Ectodermal cell (in vitro differentiated cells): Measurements from ENCODE around the gene TGFBR2.

Experiments
- H3K27ac ChIP-seq: 2 replicates; pipeline ENCODE4 v1.7.0; 2013; ENCODE audit warnings: mild to moderate bottlenecking, low read depth, low read length; ENCODE audit not compliant: insufficient read depth, poor library complexity, severe bottlenecking
- H3K27me3 ChIP-seq: 2 replicates; pipeline ENCODE4 v1.7.0; 2013; ENCODE audit warnings: mild to moderate bottlenecking, low read length; ENCODE audit not compliant: insufficient read depth, control insufficient read depth, poor library complexity, severe bottlenecking
- H3K36me3 ChIP-seq: one replicate; pipeline ENCODE4 v1.7.0; 2013; ENCODE audit warnings: low read length; ENCODE audit not compliant: control insufficient read depth, insufficient read depth
- H3K4me1 ChIP-seq: one replicate; pipeline ENCODE4 v1.7.0; 2013; ENCODE audit warnings: low read length; ENCODE audit not compliant: control insufficient read depth, insufficient read depth
- H3K4me3 ChIP-seq: 2 replicates; pipeline ENCODE4 v1.7.0; 2013; ENCODE audit warnings: low read depth, low read length, control low read depth; ENCODE audit not compliant: insufficient read depth
- H3K9me3 ChIP-seq: 2 replicates; pipeline ENCODE4 v1.7.0; 2013; ENCODE audit warnings: mild to moderate bottlenecking, low read length, moderate library complexity; ENCODE audit not compliant: control insufficient read depth
- WGBS, 2 experiments: methylation state at CpG; one replicate each; pipeline ENCODE4 v1.1.7; 2013; ENCODE audit warnings: missing lambda C conversion rate in 2 of 2; 5-methylcytosine and 5-hydroxymethylcytosine counted together

Gene TGFBR2

DNA sequence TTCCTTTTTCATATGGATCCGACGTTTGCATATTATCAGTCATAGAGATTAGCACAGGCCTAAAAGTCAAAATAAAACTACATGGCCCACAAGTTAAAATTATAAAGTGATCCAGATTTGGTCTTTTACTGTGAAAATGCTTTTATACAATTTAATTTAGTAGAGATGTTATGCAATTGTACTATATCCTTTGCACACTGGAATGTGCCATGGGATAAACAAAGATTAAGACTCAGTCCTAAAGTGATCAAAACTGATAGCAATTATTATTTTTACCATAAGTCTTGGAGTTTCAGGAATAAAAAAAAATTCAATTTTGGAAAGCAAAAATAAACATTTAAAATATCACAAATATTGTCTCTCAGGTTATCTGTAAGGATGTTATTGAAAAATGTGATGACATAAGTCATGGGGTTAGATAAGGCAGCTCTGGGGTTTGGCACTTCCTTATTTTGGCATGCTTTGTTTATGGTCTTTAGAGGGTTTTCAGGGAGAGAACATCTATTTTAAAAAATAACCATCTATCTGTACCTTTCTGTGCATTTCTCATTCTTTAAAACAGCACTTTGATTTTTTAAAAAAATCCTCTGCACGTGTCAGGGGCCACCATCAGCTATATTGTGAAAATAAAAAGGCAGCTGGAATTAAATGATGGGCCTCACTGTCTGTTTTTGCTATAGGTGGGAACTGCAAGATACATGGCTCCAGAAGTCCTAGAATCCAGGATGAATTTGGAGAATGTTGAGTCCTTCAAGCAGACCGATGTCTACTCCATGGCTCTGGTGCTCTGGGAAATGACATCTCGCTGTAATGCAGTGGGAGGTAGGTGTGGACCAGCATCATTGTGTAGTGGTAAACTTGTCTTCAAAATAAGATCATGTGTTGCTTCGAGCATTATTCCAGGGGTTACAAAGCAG is 67.3 kb downstream of the TGFBR2 start:
- Histone ChIP-seq H3K4me3 (no peak overlapping the region), H3K9me3 (no peaks in the 10 kb centered on the region), H3K27ac (no peak overlapping the region), H3K27me3 (no peaks in the 10 kb centered on the region), H3K4me1 (no peaks in the 10 kb centered on the region), H3K36me3 (no peaks in the 10 kb centered on the region)
- WGBS, 2 experiments = 94 to 95% methylated on average over 4 to 6 of the region's 6 CpGs

- no peak overlapping the region for H3K4me3 ChIP-seq
- no peaks in the 10 kb centered on the region for H3K36me3 ChIP-seq
- H3K9me3 ChIP-seq = no peaks in the 10 kb centered on the region
- no peak overlapping the region for H3K27ac ChIP-seq
- WGBS, 2 experiments = 95 to 96% methylated on average over 2 of the region's 2 CpGs
- no peaks in the 10 kb centered on the region for H3K27me3 ChIP-seq
- no peaks in the 10 kb centered on the region for H3K4me1 ChIP-seq
Observed at GRCh38 chr3:30675006-30675405, 68.6 kb downstream of the TGFBR2 start.

- no peaks in the 10 kb centered on the region for H3K36me3 ChIP-seq
- peaks cover 2% of the 10 kb centered on the region for H3K4me1 ChIP-seq
- 95 to 97% methylated on average over 5 of the region's 5 CpGs for WGBS, 2 experiments
- H3K27ac ChIP-seq = no peak overlapping the region
- H3K4me3 ChIP-seq = no peak overlapping the region
- H3K27me3 ChIP-seq = no peaks in the 10 kb centered on the region
- no peaks in the 10 kb centered on the region for H3K9me3 ChIP-seq
Observed at GRCh38 chr3:30675774-30676173, 69.4 kb downstream of the TGFBR2 start.

GRCh38 chr3:30676424-30677346 is 70.3 kb downstream of the TGFBR2 start:
- 84 to 88% methylated on average over 4 of the region's 4 CpGs for WGBS, 2 experiments
- Histone ChIP-seq H3K9me3 (no peaks in the 10 kb centered on the region), H3K36me3 (no peaks in the 10 kb centered on the region), H3K27me3 (no peaks in the 10 kb centered on the region), H3K4me1 (peaks cover 12% of the 10 kb centered on the region), H3K4me3 (no peak overlapping the region), H3K27ac (no peak overlapping the region)

DNA sequence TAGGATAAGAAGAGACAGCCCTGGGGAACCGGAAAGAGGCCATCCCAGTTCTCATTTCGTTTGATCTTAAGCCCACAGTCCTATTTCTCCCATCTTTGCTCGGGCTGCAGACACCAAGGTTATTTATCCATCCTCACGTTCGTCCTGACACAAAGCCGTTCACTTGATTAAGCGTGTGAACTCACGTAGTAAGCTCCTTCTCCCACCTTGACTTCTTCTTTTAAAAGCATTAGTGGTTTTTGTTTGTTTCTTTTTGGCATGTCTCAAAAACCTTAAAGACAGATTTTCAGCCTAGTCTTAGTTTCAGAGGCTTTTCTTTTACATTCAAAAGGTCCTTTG is 70.9 kb downstream of the TGFBR2 start:
- no peaks in the 10 kb centered on the region for H3K36me3 ChIP-seq
- H3K9me3 ChIP-seq = no peaks in the 10 kb centered on the region
- peaks cover 15% of the 10 kb centered on the region for H3K4me1 ChIP-seq
- no peaks in the 10 kb centered on the region for H3K27me3 ChIP-seq
- 88 to 92% methylated on average over 7 to 8 of the region's 8 CpGs for WGBS, 2 experiments
- no peak overlapping the region for H3K4me3 ChIP-seq
- no peak overlapping the region for H3K27ac ChIP-seq

- Histone ChIP-seq H3K27me3 (no peaks in the 10 kb centered on the region), H3K36me3 (no peaks in the 10 kb centered on the region), H3K4me1 (peaks cover 15% of the 10 kb centered on the region), H3K4me3 (no peak overlapping the region), H3K27ac (no peak overlapping the region), H3K9me3 (no peaks in the 10 kb centered on the region)
Observed at GRCh38 chr3:30679045-30679444, 72.6 kb downstream of the TGFBR2 start.

DNA sequence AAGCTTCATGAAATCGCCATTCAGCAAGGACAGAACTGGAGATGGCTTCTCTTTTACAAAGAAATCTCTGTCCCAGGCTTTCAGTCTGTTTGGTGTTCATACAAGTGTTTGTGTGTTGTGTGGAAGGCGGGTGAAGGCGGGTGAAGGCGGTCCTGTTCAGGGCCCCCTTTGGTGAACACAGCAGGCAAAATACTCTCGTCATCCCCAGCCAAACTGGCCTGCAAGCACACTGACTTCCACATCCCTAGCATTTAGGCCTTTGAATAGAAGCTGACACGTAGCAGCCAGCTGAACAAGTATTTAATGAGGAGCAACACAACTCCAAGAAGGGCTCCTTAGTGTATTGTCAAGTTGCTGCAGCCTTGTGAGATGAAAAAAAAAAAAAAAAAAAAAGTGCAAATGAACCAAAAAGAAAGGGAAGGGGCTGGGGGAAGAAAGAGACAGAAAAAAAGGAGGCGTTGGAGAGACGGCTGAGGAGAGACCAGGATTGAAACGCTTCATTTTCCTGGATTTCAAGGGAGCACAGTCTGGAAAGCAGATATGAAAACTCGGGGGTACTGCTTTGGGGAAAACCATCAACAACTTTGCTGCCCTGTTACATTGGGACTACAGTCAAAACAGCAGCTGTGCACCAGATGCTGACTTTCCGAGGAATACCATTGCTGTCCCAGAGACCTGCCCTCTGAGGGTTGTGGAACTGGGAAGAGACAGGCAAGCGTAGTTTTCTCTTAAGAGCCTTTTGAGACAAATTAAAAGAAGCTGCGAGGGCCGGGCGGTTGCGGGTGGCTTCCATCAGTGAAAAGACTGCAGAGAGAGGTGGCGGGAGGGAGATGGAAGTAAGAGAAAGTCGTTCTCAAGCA is 74.6 kb downstream of the TGFBR2 start:
- Histone ChIP-seq H3K36me3 (no peaks in the 10 kb centered on the region), H3K9me3 (no peaks in the 10 kb centered on the region), H3K4me1 (peaks cover 15% of the 10 kb centered on the region), H3K27ac (peak overlapping the region; percentile 41), H3K27me3 (no peaks in the 10 kb centered on the region), H3K4me3 (no peak overlapping the region)
- 43 to 44% methylated on average over 18 of the region's 18 CpGs for WGBS, 2 experiments

- no peak overlapping the region for H3K27ac ChIP-seq
- H3K27me3 ChIP-seq = no peaks in the 10 kb centered on the region
- 84 to 87% methylated on average over 6 of the region's 6 CpGs for WGBS, 2 experiments
- no peaks in the 10 kb centered on the region for H3K36me3 ChIP-seq
- H3K4me1 ChIP-seq = peaks cover 15% of the 10 kb centered on the region
- H3K9me3 ChIP-seq = no peaks in the 10 kb centered on the region
- H3K4me3 ChIP-seq = no peak overlapping the region
Observed at GRCh38 chr3:30681649-30682211, 75.3 kb downstream of the TGFBR2 start.

DNA sequence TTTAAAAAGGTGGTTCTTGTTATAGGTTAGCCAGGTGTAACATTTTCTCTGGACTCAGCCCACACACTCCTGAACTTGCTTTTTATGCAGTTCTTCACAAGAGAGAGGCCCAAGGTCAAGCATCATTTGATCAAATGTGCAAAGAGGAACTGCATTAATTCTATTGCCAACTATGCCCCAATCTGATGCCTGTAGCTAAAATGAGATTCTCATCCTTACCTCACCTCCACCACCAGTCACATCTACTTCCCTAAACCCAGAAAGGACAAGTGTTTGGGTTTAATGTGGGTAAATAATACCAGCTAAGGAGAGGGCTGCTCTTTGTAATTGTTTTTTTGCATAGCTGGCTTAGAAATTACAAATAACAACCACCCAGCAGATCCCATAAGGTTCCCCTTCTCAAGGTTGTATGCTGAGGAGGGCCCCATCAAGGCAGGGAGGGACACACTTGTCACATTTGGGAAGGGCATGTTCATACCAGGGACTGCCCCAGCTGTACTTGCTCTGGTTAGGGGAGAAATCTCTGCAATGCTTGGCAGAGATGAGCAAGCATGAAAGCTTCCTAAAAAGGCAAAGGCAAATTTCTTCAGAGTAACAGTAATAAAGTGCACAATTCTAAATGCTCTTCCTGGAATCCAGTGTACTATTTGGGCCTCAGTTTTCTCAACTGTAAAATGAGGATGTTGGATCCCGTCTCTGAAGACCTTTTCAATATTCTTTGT is 76.2 kb downstream of the TGFBR2 start:
- Histone ChIP-seq H3K4me1 (peaks cover 15% of the 10 kb centered on the region), H3K27ac (no peak overlapping the region), H3K9me3 (no peaks in the 10 kb centered on the region), H3K27me3 (no peaks in the 10 kb centered on the region), H3K4me3 (no peak overlapping the region), H3K36me3 (no peaks in the 10 kb centered on the region)
- WGBS, 2 experiments = 89 to 100% methylated on average over 1 of the region's 1 CpG
